ENCODE measurements around the gene ARF6.

Gene ARF6

GRCh38 chr14:49892636-49893308 lies at the start of gene ARF6:
TSS of gene ARF6 (plus strand) at chr14:49893082. CDS start at chr14:49893737, 655 bp downstream.
- Histone ChIP-seq H3K4me3 (peak within 1 kb of the TSS; percentile 75 to 96 (median 89)), H3K27ac (peak within 1 kb of the TSS; percentile 93 to 100 (median 99))

GRCh38 chr14:49849213-49849847 lies 43.6 kb upstream of the ARF6 start:
- Histone ChIP-seq H3K27ac (no peak overlapping the region), H3K4me3 (no peak overlapping the region)

GRCh38 chr14:49851813-49852212 lies 41.1 kb upstream of the ARF6 start:
- peak overlapping the region in 20 of 21 experiments; percentile 75 to 97 (median 94) for H3K27ac ChIP-seq
- peak overlapping the region; percentile 63 to 95 (median 73) for H3K4me3 ChIP-seq

GRCh38 chr14:49852301-49853157 lies 40.4 kb upstream of the ARF6 start, which contains the start of gene NEMF:
TSS of gene NEMF (minus strand) at chr14:49852788. CDS start at chr14:49852753, 35 bp downstream.
- peak within 1 kb of the TSS; percentile 52 to 97 (median 93) for H3K27ac ChIP-seq
- H3K4me3 ChIP-seq = peak within 1 kb of the TSS; percentile 63 to 95 (median 73)

- peak overlapping the region; percentile 63 to 95 (median 73) for H3K4me3 ChIP-seq
- H3K27ac ChIP-seq = peak overlapping the region; percentile 52 to 97 (median 93)
These were observed 39.8 kb upstream of the ARF6 start for GRCh38 chr14:49853158-49853477.

- Histone ChIP-seq H3K4me3 (peak overlapping the region; percentile 63 to 95 (median 73)), H3K27ac (peak overlapping the region in 8 of 21 experiments; percentile 85 to 95 (median 91))
These were observed 39.1 kb upstream of the ARF6 start for GRCh38 chr14:49853572-49854375.

GRCh38 chr14:49857427-49858003 lies 35.4 kb upstream of the ARF6 start:
- no peak overlapping the region for H3K4me3 ChIP-seq
- peak overlapping the region in 2 of 21 experiments; percentile 22 to 36 for H3K27ac ChIP-seq

GRCh38 chr14:49858383-49858782 lies 34.5 kb upstream of the ARF6 start:
- no peak overlapping the region for H3K27ac ChIP-seq

GRCh38 chr14:49860988-49861698 lies 31.7 kb upstream of the ARF6 start:
- peak overlapping the region; percentile 69 to 99 (median 95) for H3K27ac ChIP-seq
- peak overlapping the region; percentile 40 to 75 (median 57) for H3K4me3 ChIP-seq

More at GRCh38 chr14:49858383-49858782, 34.5 kb upstream of the ARF6 start:
- H3K4me3 ChIP-seq = no peak overlapping the region

- Histone ChIP-seq H3K27ac (peak overlapping the region; percentile 69 to 99 (median 95)), H3K4me3 (peak overlapping the region; percentile 40 to 75 (median 57))
These were observed 31.2 kb upstream of the ARF6 start for GRCh38 chr14:49861699-49862088.

GRCh38 chr14:49862089-49862673 lies 30.7 kb upstream of the ARF6 start:
- Histone ChIP-seq H3K4me3 (peak overlapping the region; percentile 40 to 75 (median 57)), H3K27ac (peak overlapping the region; percentile 69 to 99 (median 95))

GRCh38 chr14:49863487-49864281 lies 29.2 kb upstream of the ARF6 start:
- Histone ChIP-seq H3K4me3 (peak overlapping the region; percentile 36 to 75 (median 48)), H3K27ac (peak overlapping the region in 20 of 21 experiments; percentile 75 to 99 (median 95))

GRCh38 chr14:49865431-49865859 lies 27.4 kb upstream of the ARF6 start:
- peak overlapping the region in 8 of 21 experiments; percentile 17 to 96 (median 68) for H3K27ac ChIP-seq
- H3K4me3 ChIP-seq = no peak overlapping the region

- H3K27ac ChIP-seq = peak overlapping the region in 20 of 21 experiments; percentile 81 to 98 (median 94)
These were observed 24.8 kb upstream of the ARF6 start for GRCh38 chr14:49867831-49868719.

GRCh38 chr14:49868720-49869114 lies 24.2 kb upstream of the ARF6 start:
- Histone ChIP-seq H3K27ac (peak overlapping the region in 20 of 21 experiments; percentile 73 to 98 (median 94)), H3K4me3 (peak overlapping the region in 6 of 7 experiments; percentile 32 to 58 (median 50))

More at GRCh38 chr14:49867831-49868719, 24.8 kb upstream of the ARF6 start:
- peak overlapping the region; percentile 32 to 58 (median 48) for H3K4me3 ChIP-seq

- Histone ChIP-seq H3K27ac (no peak overlapping the region), H3K4me3 (no peak overlapping the region)
These were observed 22.0 kb upstream of the ARF6 start for GRCh38 chr14:49870908-49871307.

Data from skin epidermis (tissue), 12 donors.